Liver (tissue), 9 donors: ENCODE results near the gene MAG. TPM values are rescaled to one million over a fixed set of nuclear protein-coding genes. Genes with fewer than 3 reads are reported as not detected.

Source experiments
- DNase-seq: peaks from one replicate; pipeline ENCODE4 v3.0.0-alpha.2; 2017; ENCODE audit warnings: low spot score
- H3K27ac ChIP-seq, 2 donors: one replicate each; pipeline ENCODE4 v1.7.0; 2013; ENCODE audit warnings: inconsistent platforms in 2 of 2, low read length in 2 of 2, control low read depth in 1 of 2, low read depth in 1 of 2, mild to moderate bottlenecking in 1 of 2
- H3K27me3 ChIP-seq, 4 donors: one replicate each; pipeline versions ENCODE4 v1.6.1 to v1.7.0; 2013; ENCODE audit warnings: low read length in 3 of 4, inconsistent platforms in 1 of 4, mild to moderate bottlenecking in 1 of 4, moderate library complexity in 1 of 4; ENCODE audit not compliant: control insufficient read depth in 4 of 4, insufficient read depth in 4 of 4
- H3K36me3 ChIP-seq, 4 donors: one replicate each; pipeline versions ENCODE4 v1.6.1 to v1.7.0; 2013; ENCODE audit warnings: low read length in 3 of 4, mild to moderate bottlenecking in 3 of 4, low read depth in 1 of 4, moderate library complexity in 1 of 4; ENCODE audit not compliant: control insufficient read depth in 4 of 4, insufficient read depth in 3 of 4
- H3K4me1 ChIP-seq, 4 donors: one replicate each; pipeline versions ENCODE4 v1.6.1 to v1.7.0; 2013; ENCODE audit warnings: low read length in 3 of 4, mild to moderate bottlenecking in 3 of 4, moderate library complexity in 1 of 4; ENCODE audit not compliant: control insufficient read depth in 4 of 4, insufficient read depth in 4 of 4
- H3K4me3 ChIP-seq, 3 donors: one replicate each; pipeline versions ENCODE4 v1.6.1 to v1.7.0; 2013; ENCODE audit warnings: low read length in 3 of 3, control low read depth in 1 of 3, low read depth in 1 of 3, mild to moderate bottlenecking in 1 of 3
- H3K9ac ChIP-seq, 2 donors: one replicate each; pipeline ENCODE4 v1.7.0; 2013; ENCODE audit warnings: low read length in 2 of 2, mild to moderate bottlenecking in 2 of 2, moderate library complexity in 2 of 2, control low read depth in 1 of 2, low read depth in 1 of 2
- H3K9me3 ChIP-seq, 4 donors: one replicate each; pipeline versions ENCODE4 v1.6.1 to v1.7.0; 2013; ENCODE audit warnings: low read length in 3 of 4; ENCODE audit not compliant: control insufficient read depth in 4 of 4
- ATF3 ChIP-seq: IDR thresholded peaks from 2 replicates; pipeline ENCODE4 v1.6.1; 2016; ENCODE audit warnings: antibody characterized with exemption
- CTCF ChIP-seq: fragments of 150-350 bp; IDR thresholded peaks from 2 replicates; pipeline ENCODE4 v1.5.1; 2017; ENCODE audit warnings: improper control_type of control experiment, low read depth, low read length; ENCODE audit not compliant: missing input control
- EGR1 ChIP-seq, 2 donors: IDR thresholded peaks; 2 replicates each; pipeline ENCODE4 v1.6.1; 2016 to 2018; ENCODE audit warnings: antibody characterized with exemption in 2 of 2, low read depth in 2 of 2
- FOXA1 ChIP-seq: IDR thresholded peaks from 2 replicates; pipeline ENCODE4 v1.6.1; 2016; ENCODE audit warnings: antibody characterized with exemption
- FOXA2 ChIP-seq: IDR thresholded peaks from 2 replicates; pipeline ENCODE4 v1.6.1; 2016; ENCODE audit warnings: antibody characterized with exemption
- GABPA ChIP-seq, 2 donors: IDR thresholded peaks in 1 of 2; conservative IDR thresholded peaks in 1 of 2; 2 replicates each; pipeline ENCODE4 v1.6.1; 2016; ENCODE audit warnings: antibody characterized with exemption in 2 of 2, mild to moderate bottlenecking in 1 of 2, moderate library complexity in 1 of 2
- HNF4A ChIP-seq, 2 donors: conservative IDR thresholded peaks; 2 replicates each; pipeline ENCODE4 v1.6.1; 2016; ENCODE audit warnings: antibody characterized with exemption in 2 of 2, mild to moderate bottlenecking in 2 of 2
- HNF4G ChIP-seq: IDR thresholded peaks from 2 replicates; pipeline ENCODE4 v1.6.1; 2016; ENCODE audit warnings: antibody characterized with exemption
- JUND ChIP-seq, 2 donors: IDR thresholded peaks; 2 replicates each; pipeline ENCODE4 v1.6.1; 2016; ENCODE audit warnings: antibody characterized with exemption in 2 of 2
- MAX ChIP-seq: IDR thresholded peaks from 2 replicates; pipeline ENCODE4 v1.6.1; 2016; ENCODE audit warnings: antibody characterized with exemption
- NR2F2 ChIP-seq: IDR thresholded peaks from 2 replicates; pipeline ENCODE4 v1.6.1; 2016; ENCODE audit warnings: antibody characterized with exemption
- RAD21 ChIP-seq, 2 donors: IDR thresholded peaks; 2 replicates each; pipeline ENCODE4 v1.6.1; 2016; ENCODE audit warnings: antibody characterized with exemption in 2 of 2, mild to moderate bottlenecking in 2 of 2
- REST ChIP-seq: IDR thresholded peaks from 2 replicates; pipeline ENCODE4 v1.6.1; 2016; ENCODE audit warnings: antibody characterized with exemption, mild to moderate bottlenecking
- RXRA ChIP-seq, 2 donors: IDR thresholded peaks; 2 replicates each; pipeline ENCODE4 v1.6.1; 2017 to 2018; ENCODE audit warnings: antibody characterized with exemption in 2 of 2, mild to moderate bottlenecking in 1 of 2
- SP1 ChIP-seq: IDR thresholded peaks from 2 replicates; pipeline ENCODE4 v1.6.1; 2018; ENCODE audit warnings: antibody characterized with exemption, mild to moderate bottlenecking
- TAF1 ChIP-seq: conservative IDR thresholded peaks from 2 replicates; pipeline ENCODE4 v1.6.1; 2016; ENCODE audit warnings: antibody characterized with exemption, mild to moderate bottlenecking
- YY1 ChIP-seq: IDR thresholded peaks from 2 replicates; pipeline ENCODE4 v1.6.1; 2016; ENCODE audit warnings: antibody characterized with exemption, mild to moderate bottlenecking
- ZBTB33 ChIP-seq: IDR thresholded peaks from 2 replicates; pipeline ENCODE4 v1.6.1; 2016; ENCODE audit warnings: antibody characterized with exemption
- WGBS: extraction: QIAGEN DNeasy Blood & Tissue Kit; methylation state at CpG from one replicate; pipeline ENCODE4 v1.1.7; 2013; 5-methylcytosine and 5-hydroxymethylcytosine counted together
- polyA plus RNA-seq, 2 donors: library from polyadenylated mRNA; stranded (reverse) in 1 of 2; unstranded in 1 of 2; fragments of 200-250 nt in 1 of 2; fragments of >200 nt in 1 of 2; fragmentation: Nextera tagmentation in 1 of 2; extraction: Ambion mirVana in 1 of 2; gene quantifications; one replicate each; pipeline versions ENCODE4 v1.2.1 to v1.2.3, GENCODE V29; 2013 to 2015
- total RNA-seq, 2 donors: library from RNA; depleted of rRNA; stranded (reverse); fragments of >200 nt; gene quantifications; one replicate each; pipeline ENCODE4 v1.2.3, GENCODE V29; 2014
- donor health status: healthy.
- donor health status: healthy.
- donor health status: healthy.
- donor health status: healthy.
- donor health status: healthy.

Gene MAG
- total and polyA plus RNA-seq, 4 donors, result 0.29 to 3.9 (median 0.33) TPM; not detected in 1

GRCh38 chr19:35349614-35350521 lies 57.9 kb downstream of the MAG start:
- DNase-seq, result no peak
- Histone ChIP-seq H3K4me1 (peaks cover 0 to 3% (median 2%) of the 10 kb centered on the region in 4 donors), H3K4me3 (no peak overlapping the region), H3K9ac (no peak overlapping the region), H3K9me3 (no peaks in the 10 kb centered on the region), H3K36me3 (no peaks in the 10 kb centered on the region), H3K27me3 (peaks cover 0 to 3% (median 0%) of the 10 kb centered on the region in 4 donors), H3K27ac (no peak overlapping the region)
- 89% methylated on average over 17 of the region's 17 CpGs for WGBS
- TF ChIP-seq JUND (IDR thresholded peaks at IDR 0.05) (no peak), REST (no peak), NR2F2 (no peak), HNF4A (conservative IDR thresholded peaks at IDR 0.05) (no peak), GABPA (IDR thresholded peaks at IDR 0.05 in 1 of 2, conservative IDR thresholded peaks at IDR 0.05 in 1 of 2) (no peak), ATF3 (no peak), FOXA2 (no peak), YY1 (no peak), SP1 (no peak), MAX (no peak), EGR1 (IDR thresholded peaks at IDR 0.05; ENCODE audit: low read depth in 2 of 2) (no peak), FOXA1 (no peak), ZBTB33 (no peak), RXRA (IDR thresholded peaks at IDR 0.05) (no peak), CTCF (no peak), HNF4G (no peak), TAF1 (no peak), RAD21 (IDR thresholded peaks at IDR 0.05) (no peak)
